HG03521 (cell line): ENCODE measurements around the gene PLG.
"Not testable (repeated sequence)": the region's sequence is repeated elsewhere in the genome, so short reads cannot be mapped to it uniquely, and the experiment has no call there.

ENCODE experiments used
- ATAC-seq: cut with Tn5 transposase; IDR thresholded peaks from one replicate; pipeline ENCODE4 v1.9.1; 2021; ENCODE audit warnings: mild to moderate bottlenecking, moderate library complexity; ENCODE audit not compliant: unreplicated experiment

Gene PLG

GRCh38 chr6:160701918-160702680 lies at the start of gene PLG:
PLG (plus strand) TSS chr6:160702244; CDS start chr6:160702305, 61 bp downstream.
- ATAC-seq, result not testable (repeated sequence)

DNA sequence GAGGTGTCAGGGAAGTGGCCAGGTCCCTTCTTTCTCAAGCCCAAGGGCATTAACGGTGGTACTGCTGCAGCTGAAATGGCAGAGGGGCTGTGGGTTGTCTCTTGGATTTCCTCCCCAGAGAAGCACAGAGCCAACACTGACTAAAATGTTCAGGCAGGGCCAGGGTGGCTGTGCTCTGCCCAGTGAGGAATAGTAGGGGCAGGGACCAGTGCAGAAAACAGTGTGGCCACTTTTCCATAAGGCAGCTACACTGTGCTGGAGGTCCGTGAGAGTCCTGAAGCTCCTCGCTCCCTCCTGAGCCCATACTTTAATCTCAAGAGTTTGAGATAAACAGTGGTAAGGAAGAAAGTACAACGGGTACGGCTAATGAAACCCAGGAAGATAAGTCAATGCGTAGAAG lies 42.5 kb upstream of the PLG start:
- ATAC-seq, result no peak

DNA sequence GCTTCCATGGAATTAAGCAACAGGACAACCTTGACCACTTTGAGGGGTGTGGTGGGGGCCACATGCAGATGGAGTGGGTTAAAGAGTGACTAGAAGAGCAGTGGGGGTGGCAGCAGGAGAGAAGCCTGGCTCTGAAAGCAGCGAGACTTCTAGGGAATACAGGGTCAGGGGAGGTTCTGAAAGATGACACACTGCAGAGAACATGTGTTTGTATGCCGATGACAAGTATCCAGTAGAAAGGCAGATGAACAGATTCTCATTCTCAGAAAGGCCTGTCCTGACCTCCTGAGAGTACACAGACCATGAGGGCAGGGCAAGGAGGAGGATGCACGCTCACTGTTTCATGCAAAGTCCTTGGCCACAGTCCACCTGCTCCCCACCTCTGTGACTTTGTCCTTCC lies 40.8 kb upstream of the PLG start:
- ATAC-seq, result no peak

GRCh38 chr6:160662429-160662828 lies 39.6 kb upstream of the PLG start:
- no peak for ATAC-seq

GRCh38 chr6:160662842-160663241 lies 39.2 kb upstream of the PLG start:
- ATAC-seq, result no peak

DNA sequence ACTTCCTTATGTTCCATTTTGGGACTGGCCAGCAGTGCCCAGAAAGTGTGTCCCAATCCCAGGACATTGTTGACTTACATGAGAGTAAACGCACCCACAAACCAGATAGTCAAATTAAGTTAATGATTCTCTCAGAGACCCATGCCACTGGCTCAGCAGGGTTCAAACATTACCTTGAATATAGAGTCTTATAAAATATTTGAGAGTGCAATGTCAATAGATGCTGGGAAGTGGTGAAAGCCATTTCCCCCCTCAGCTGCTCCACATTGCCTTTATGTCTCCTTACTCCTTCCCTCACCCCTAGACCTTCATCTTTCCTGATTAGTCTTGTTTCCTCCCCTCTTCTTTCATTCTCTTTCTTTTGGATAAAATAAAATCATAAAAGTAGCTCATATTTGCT lies 37.8 kb upstream of the PLG start, which contains the start of gene LPA:
Gene LPA, minus strand, starts transcription at position 78 of the 400 bp plus-strand sequence. Its CDS starts 61 bp downstream, at position 17.
- not testable (repeated sequence) for ATAC-seq

- no peak for ATAC-seq
Measured at GRCh38 chr6:160667639-160668481, 34.2 kb upstream of the PLG start.

GRCh38 chr6:160668589-160668988 lies 33.5 kb upstream of the PLG start:
- no peak for ATAC-seq

GRCh38 chr6:160676418-160676817 lies 25.6 kb upstream of the PLG start:
- not testable (repeated sequence) for ATAC-seq

GRCh38 chr6:160678230-160678629 lies 23.8 kb upstream of the PLG start:
- ATAC-seq, result no peak

- no peak for ATAC-seq
Measured at GRCh38 chr6:160678744-160679401, 23.2 kb upstream of the PLG start.

DNA sequence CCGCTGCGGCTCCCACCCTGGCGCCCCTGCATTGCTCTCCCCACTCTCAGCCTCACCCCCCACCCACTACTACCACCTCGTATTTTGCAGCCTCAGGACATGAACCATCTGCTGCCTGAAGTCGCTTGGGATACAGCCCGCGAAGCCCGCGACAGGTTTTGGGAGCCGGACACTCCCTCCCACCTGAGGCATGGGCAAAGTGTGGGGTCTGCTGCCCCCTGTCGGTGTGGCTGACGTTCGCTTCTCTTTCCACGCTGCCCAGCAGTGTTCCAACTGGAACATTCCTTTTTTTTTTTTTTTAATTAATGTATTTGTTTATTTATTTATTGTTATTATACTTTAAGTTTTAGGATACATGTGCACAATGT lies 22.7 kb upstream of the PLG start:
- no peak for ATAC-seq

DNA sequence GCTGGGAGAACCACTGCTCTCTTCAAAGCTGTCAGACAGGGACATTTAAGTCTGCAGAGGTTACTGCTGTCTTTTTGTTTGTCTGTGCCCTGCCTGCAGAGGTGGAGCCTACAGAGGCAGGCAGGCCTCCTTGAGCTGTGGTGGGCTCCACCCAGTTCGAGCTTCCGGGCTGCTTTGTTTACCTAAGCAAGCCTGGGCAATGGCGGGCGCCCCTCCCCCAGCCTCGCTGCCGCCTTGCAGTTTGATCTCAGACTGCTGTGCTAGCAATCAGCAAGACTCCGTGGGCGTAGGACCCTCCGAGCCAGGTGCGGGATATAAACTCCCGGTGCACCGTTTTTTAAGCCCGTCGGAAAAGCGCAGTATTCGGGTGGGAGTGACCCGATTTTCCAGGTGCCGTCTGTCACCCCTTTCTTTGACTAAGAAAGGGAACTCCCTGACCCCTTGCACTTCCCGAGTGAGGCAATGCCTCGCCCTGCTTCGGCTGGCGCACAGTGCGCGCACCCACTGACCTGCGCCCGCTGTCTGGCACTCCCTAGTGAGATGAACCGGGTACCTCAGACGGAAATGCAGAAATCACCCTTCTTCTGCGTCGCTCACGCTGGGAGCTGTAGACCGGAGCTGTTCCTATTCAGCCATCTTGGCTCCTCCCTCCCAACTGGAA lies 16.8 kb upstream of the PLG start:
- ATAC-seq, result not testable (repeated sequence)

DNA sequence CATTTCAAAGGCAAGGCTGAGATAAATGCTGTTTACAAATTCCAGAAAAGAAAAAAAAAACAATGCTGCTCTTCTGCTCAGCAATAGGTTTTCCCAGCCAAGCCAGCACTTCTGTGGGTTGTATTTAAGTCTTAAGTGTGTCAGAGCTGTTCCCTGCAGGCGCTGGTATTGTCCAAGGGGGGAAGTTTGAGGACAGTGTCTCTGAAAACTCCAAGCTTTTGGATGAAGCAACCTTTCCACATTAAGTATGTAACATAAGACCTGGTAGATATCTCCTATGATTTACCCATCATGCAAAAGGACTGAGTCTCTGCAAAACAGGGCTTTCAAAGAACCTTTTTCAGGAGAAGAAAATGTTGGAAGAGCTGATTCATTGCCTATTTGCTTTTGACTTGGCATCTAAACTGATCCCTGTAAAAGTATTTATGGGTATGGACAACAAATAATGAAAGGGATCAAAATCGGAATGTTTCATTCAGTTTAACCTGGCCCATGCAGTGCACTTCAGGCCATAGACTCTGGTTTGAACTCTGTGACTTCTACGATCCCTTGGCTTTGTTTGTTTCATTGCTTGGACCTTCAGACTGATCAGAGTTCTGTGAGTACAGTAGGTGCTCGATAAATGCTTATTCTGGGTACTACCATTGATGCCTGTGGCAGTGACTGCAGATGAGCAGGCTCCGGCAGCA lies 16.1 kb upstream of the PLG start:
- no peak for ATAC-seq

DNA sequence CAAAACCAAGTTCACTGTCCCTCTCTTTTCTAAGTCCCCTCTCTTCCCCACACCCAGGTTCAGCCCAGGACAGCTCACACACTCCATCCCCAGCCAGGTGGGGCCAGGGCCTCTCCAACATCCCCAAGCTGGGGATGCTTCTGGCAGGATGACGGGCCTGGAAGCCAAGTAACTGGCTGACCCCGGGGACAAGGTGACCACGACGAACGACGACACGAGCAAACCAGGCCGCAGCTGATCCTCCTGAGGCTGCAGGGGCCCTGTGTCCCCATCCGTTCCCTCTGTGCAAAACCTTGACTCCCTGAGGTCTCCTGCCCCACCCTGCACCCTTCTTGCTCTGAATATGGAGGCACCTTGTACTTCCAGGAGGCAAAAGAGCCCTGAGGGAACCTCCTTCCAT lies 11.6 kb upstream of the PLG start:
- ATAC-seq, result no peak

GRCh38 chr6:160691617-160692016 lies 10.4 kb upstream of the PLG start:
- no peak for ATAC-seq

DNA sequence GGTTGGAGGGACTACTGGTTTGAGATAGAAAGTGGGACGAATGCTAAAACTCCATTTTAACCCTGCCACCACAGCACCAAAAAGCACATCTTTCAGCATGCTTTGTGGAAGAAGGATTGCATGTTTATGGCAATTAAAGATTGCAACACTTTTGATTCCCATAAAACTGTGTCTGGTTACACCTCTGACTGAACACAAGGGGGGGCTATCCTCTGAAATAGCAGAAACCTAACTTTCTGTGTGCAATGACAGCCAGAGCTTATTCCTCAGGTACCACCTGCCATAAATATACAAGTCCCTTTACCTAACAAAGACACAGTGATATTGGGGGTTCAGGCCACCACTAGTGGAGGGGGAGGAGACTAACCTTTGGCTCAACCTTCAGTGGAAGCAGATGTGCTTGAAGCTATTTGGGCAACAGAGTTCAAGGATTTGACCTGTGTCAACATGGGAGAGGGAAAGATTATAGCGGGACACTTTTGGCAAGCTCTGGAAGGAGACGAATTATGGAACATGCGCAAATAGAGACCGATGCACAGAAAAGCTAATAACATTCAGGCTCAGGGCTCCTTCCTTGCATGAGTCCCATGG lies 9.6 kb upstream of the PLG start:
- ATAC-seq, result no peak

DNA sequence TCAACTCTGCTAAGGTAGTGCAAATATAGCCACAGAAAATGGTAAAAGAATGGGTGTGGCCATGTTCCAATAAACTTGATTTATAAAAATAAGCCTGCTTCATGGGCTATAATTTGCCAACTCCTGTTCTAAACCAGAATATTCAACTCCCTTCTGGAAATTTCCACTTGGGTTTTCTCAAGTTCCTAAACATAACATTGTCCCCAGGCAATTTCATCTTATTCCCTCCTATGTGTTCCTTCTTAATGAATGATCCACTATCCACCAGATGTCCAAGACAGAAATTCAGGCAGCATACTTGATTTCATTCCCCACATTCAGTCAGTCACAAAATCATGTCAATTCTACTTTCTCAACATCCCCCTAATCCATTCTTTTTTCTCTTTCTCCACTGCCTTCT lies 7.0 kb upstream of the PLG start:
- not testable (repeated sequence) for ATAC-seq

GRCh38 chr6:160695622-160696021 lies 6.4 kb upstream of the PLG start:
- ATAC-seq, result not testable (repeated sequence)

- ATAC-seq, result not testable (repeated sequence)
Measured at GRCh38 chr6:160696884-160697283, 5.2 kb upstream of the PLG start.
